Hepatocyte (in vitro differentiated cells): ENCODE results near the gene ADAR. TPM values are rescaled to one million over a fixed set of nuclear protein-coding genes. Genes with fewer than 3 reads are reported as not detected.

Source experiments
- DNase-seq: peaks from one replicate; pipeline ENCODE4 v3.0.0-alpha.2; 2016; ENCODE audit warnings: low spot score
- H2AFZ ChIP-seq: fragments of 200-600 bp; sonication (generic); 2 replicates; pipeline ENCODE4 v1.6.0; 2016; ENCODE audit warnings: antibody characterized with exemption, mild to moderate bottlenecking
- H3K27ac ChIP-seq: fragments of 200-600 bp; sonication (generic); 2 replicates; pipeline ENCODE4 v1.5.1; 2016; ENCODE audit warnings: mild to moderate bottlenecking
- H3K27me3 ChIP-seq: fragments of 200-600 bp; sonication (generic); 2 replicates; pipeline ENCODE4 v1.6.1; 2016
- H3K36me3 ChIP-seq: fragments of 200-600 bp; sonication (generic); replicated peaks from 2 replicates; pipeline ENCODE4 v1.5.1; 2016; ENCODE audit warnings: low read depth; ENCODE audit not compliant: insufficient read depth
- H3K4me1 ChIP-seq: fragments of 200-600 bp; sonication (generic); 2 replicates; pipeline ENCODE4 v1.5.1; 2016; ENCODE audit warnings: mild to moderate bottlenecking, moderate library complexity; ENCODE audit not compliant: insufficient read depth
- H3K4me2 ChIP-seq: fragments of 200-600 bp; sonication (generic); 2 replicates; pipeline ENCODE4 v1.6.0; 2016
- H3K4me3 ChIP-seq: fragments of 200-600 bp; sonication (generic); 2 replicates; pipeline ENCODE4 v1.5.1; 2016; ENCODE audit warnings: mild to moderate bottlenecking
- H3K79me2 ChIP-seq: fragments of 200-600 bp; sonication (generic); 2 replicates; pipeline ENCODE4 v1.6.0; 2017; ENCODE audit warnings: mild to moderate bottlenecking
- H3K9me2 ChIP-seq: fragments of 200-600 bp; sonication (generic); replicated peaks from 2 replicates; pipeline ENCODE4 v1.6.0; 2017; ENCODE audit warnings: mild to moderate bottlenecking; ENCODE audit not compliant: insufficient read depth
- H3K9me3 ChIP-seq: fragments of 200-600 bp; sonication (generic); 2 replicates; pipeline ENCODE4 v1.5.1; 2016; ENCODE audit warnings: low read depth, mild to moderate bottlenecking
- H4K20me1 ChIP-seq: fragments of 200-600 bp; sonication (generic); 2 replicates; pipeline ENCODE4 v1.6.0; 2016; ENCODE audit warnings: mild to moderate bottlenecking; ENCODE audit not compliant: insufficient read depth, poor library complexity, severe bottlenecking
- CTCF ChIP-seq: fragments of 200-600 bp; sonication (generic); IDR thresholded peaks from 2 replicates; pipeline ENCODE4 v1.5.1; 2016; ENCODE audit warnings: antibody characterized with exemption, mild to moderate bottlenecking; ENCODE audit not compliant: poor library complexity
- EZH2 ChIP-seq: fragments of 200-600 bp; sonication (generic); IDR thresholded peaks from 2 replicates; pipeline ENCODE4 v1.6.1; 2016; ENCODE audit warnings: antibody characterized with exemption, mild to moderate bottlenecking, borderline replicate concordance
- EZH2phosphoT487 ChIP-seq: fragments of 200-600 bp; sonication (generic); IDR thresholded peaks from one replicate; pipeline ENCODE4 v1.6.1; 2018; ENCODE audit warnings: antibody characterized with exemption, mild to moderate bottlenecking, low read depth, moderate library complexity; ENCODE audit not compliant: unreplicated experiment, severe bottlenecking
- WGBS: methylation state at CpG from one replicate; pipeline ENCODE4 v1.1.6; 2016; ENCODE audit warnings: low lambda C conversion rate; ENCODE audit errors: missing lambda C conversion rate; 5-methylcytosine and 5-hydroxymethylcytosine counted together
- polyA plus RNA-seq: library from polyadenylated mRNA; unstranded; fragments of >200 nt; fragmentation: Nextera tagmentation; extraction: Ambion mirVana; gene quantifications from 2 replicates; pipeline ENCODE4 v1.2.1, GENCODE V29; 2016
- total RNA-seq: library from RNA; depleted of rRNA; stranded (reverse); fragments of >200 nt; gene quantifications from 2 replicates; pipeline ENCODE4 v1.2.3, GENCODE V29; 2014

ADAR gene
- total and polyA plus RNA-seq, 2 experiments from 2014 or later: 57.4 to 104 TPM

- H3K79me2 ChIP-seq: no peaks in the 10 kb centered on the region
- no peak overlapping the region for H3K27ac ChIP-seq
- H2AFZ ChIP-seq: no peak overlapping the region
- no peaks in the 10 kb centered on the region for H3K4me1 ChIP-seq
- no peak overlapping the region for H3K4me3 ChIP-seq
- 95% methylated on average over 1 of the region's 1 CpG for WGBS
- no peaks in the 10 kb centered on the region for H4K20me1 ChIP-seq
- H3K9me2 ChIP-seq: no peaks in the 10 kb centered on the region
- TF ChIP-seq EZH2phosphoT487 (no peak), EZH2 (no peak), CTCF (no peak)
- H3K36me3 ChIP-seq: no peaks in the 10 kb centered on the region
- H3K9me3 ChIP-seq: no peaks in the 10 kb centered on the region
- H3K4me2 ChIP-seq: no peak overlapping the region
- DNase-seq: no peak
- peaks cover 1% of the 10 kb centered on the region for H3K27me3 ChIP-seq
These were observed 33.5 kb upstream of the ADAR start for GRCh38 chr1:154641534-154641933.

GRCh38 chr1:154639876-154640275 lies 31.9 kb upstream of the ADAR start:
- Histone ChIP-seq H3K9me2 (no peaks in the 10 kb centered on the region), H3K4me2 (no peak overlapping the region), H3K4me1 (no peaks in the 10 kb centered on the region), H3K27ac (no peak overlapping the region), H3K4me3 (no peak overlapping the region), H2AFZ (no peak overlapping the region), H4K20me1 (no peaks in the 10 kb centered on the region), H3K9me3 (no peaks in the 10 kb centered on the region), H3K27me3 (peaks cover 15% of the 10 kb centered on the region), H3K79me2 (no peaks in the 10 kb centered on the region), H3K36me3 (no peaks in the 10 kb centered on the region)
- no peak for DNase-seq
- TF ChIP-seq EZH2phosphoT487 (no peak), EZH2 (no peak), CTCF (no peak)

- Histone ChIP-seq H3K9me3 (no peaks in the 10 kb centered on the region), H3K27me3 (peaks cover 23% of the 10 kb centered on the region), H3K36me3 (no peaks in the 10 kb centered on the region), H3K4me2 (no peak overlapping the region), H3K4me3 (no peak overlapping the region), H3K79me2 (no peaks in the 10 kb centered on the region), H3K4me1 (no peaks in the 10 kb centered on the region), H4K20me1 (no peaks in the 10 kb centered on the region), H3K27ac (no peak overlapping the region), H3K9me2 (no peaks in the 10 kb centered on the region), H2AFZ (no peak overlapping the region)
- 52% methylated on average over 2 of the region's 2 CpGs for WGBS
- no peak for DNase-seq
- TF ChIP-seq EZH2phosphoT487 (no peak), CTCF (no peak), EZH2 (no peak)
These were observed 27.2 kb upstream of the ADAR start for GRCh38 chr1:154635171-154635570.

GRCh38 chr1:154629675-154630073 lies 21.7 kb upstream of the ADAR start:
- no peaks in the 10 kb centered on the region for H3K9me2 ChIP-seq
- no peak overlapping the region for H3K4me2 ChIP-seq
- H3K4me3 ChIP-seq: no peak overlapping the region
- no peak overlapping the region for H3K27ac ChIP-seq
- peaks cover 7% of the 10 kb centered on the region for H3K27me3 ChIP-seq
- TF ChIP-seq EZH2phosphoT487: no peak
- TF ChIP-seq EZH2: no peak
- TF ChIP-seq CTCF: no peak
- H4K20me1 ChIP-seq: peaks cover under 1% of the 10 kb centered on the region
- peaks cover 9% of the 10 kb centered on the region for H3K4me1 ChIP-seq
- 0% methylated on average over 1 of the region's 1 CpG for WGBS
- peaks cover 29% of the 10 kb centered on the region for H3K79me2 ChIP-seq
- no peaks in the 10 kb centered on the region for H3K9me3 ChIP-seq
- H3K36me3 ChIP-seq: no peaks in the 10 kb centered on the region
- DNase-seq: no peak
- H2AFZ ChIP-seq: no peak overlapping the region
